Activated naive CD8-positive, alpha-beta T cell treated with anti-CD3 and anti-CD28 coated beads, Interleukin-2, amount 50 U/mL, for 16 hours (primary cell): Measurements from ENCODE around the gene NDUFV1.
"Not testable (repeated sequence)": the region's sequence is repeated elsewhere in the genome, so short reads cannot be mapped to it uniquely, and the experiment has no call there.

Experiments
- DNase-seq: peaks from one replicate; pipeline ENCODE4 v3.0.0-alpha.2; 2020; ENCODE audit warnings: low read depth, low spot score

The NDUFV1 gene

DNA sequence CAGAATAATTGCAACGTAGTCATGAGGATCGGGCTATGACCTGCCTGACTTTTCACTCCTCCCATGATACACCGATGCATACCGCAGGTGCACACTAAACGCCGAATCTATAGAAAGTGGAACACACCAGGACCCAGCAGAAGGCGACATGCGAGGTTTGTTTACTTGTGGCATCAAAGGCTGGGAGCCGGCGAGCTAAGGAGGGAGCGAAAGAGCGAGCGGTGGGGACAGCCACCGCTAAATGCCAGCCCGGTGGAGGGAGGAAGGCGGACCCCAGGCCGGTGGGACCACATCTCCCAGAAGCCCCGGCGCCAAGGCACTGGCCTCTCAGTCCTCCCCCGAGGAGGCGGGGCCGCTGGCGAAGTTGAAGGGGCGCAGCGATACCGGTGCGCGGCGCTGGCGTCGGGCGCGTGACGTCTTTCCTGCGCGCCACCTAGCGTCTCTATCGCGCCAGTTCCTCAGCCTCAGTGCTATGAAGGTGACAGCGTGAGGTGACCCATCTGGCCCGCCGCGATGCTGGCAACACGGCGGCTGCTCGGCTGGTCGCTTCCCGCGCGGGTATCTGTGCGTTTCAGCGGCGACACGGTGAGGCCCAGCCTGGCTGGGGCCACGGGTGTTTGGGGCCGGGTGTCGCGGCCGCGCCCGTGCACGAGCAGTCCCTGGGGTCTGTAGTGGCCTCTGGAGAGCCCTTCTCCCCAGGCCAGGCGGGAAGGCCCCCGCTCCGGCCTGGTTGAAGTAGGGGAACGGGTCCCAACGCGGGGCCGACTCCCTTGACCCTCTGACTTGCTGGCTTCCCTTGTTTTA is at the start of gene NDUFV1:
Gene NDUFV1 (plus strand): TSS at position 445 of the 804 bp plus-strand sequence. CDS start 69 bp downstream, at position 514.
- peak; percentile 93 for DNase-seq

DNA sequence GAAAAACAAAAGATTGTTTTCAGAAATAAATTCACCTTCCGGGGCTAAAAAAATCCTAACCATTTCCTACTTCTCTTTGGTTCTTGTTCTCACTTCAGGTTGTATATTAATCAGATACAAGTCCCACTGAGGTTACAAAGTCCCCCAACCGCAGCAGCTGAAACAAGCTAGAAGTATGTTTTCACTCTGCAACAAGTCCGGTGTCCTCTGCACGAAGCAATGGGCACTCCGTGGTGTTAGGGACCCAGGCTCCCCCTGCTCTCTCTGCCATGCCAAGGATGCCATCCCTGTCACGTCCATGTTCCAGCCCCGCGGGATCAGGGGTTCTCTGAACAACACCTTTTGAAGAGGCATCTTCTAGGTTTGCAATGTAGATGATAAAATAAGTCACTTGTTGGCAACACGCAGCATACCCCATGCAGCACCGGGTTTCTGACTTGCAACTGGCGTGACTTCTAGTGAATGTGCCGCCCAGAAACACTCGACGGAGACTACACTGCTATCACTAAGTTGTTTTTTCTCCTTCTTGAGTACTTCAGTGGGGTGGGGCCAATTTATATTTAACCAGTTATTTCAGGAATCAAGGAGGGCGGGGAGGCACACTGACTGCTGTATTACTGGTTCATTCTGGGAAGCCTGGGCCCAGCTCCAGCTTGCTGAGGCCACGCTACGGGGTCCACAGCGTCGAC is 48.5 kb upstream of the NDUFV1 start:
- no peak for DNase-seq

- DNase-seq: no peak
Observed at GRCh38 chr11:67561971-67562619, 44.6 kb upstream of the NDUFV1 start.

GRCh38 chr11:67562963-67563704 is 43.6 kb upstream of the NDUFV1 start:
- no peak for DNase-seq

- not testable (repeated sequence) for DNase-seq
Observed at GRCh38 chr11:67563705-67564114, 43.0 kb upstream of the NDUFV1 start.

DNA sequence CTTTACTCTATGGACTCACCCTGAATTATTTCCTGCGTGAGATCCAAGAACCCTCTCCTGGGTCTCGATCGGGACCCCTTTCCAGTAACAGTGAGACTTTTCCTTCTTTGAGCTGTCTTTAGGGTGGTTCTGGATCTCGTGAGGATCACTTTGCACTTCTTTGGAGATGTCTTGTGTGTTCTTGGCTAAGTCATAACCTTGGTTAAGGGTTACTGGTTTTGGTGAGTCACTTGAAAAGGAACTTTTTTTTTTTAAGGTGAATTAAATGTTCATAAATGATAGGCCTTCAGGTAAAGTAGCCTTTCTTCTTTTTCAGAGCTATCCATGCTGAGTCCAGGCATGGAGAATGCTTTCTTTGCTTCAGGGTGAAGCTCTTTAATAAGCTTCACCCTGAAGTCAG is 42.5 kb upstream of the NDUFV1 start:
- no peak for DNase-seq

DNA sequence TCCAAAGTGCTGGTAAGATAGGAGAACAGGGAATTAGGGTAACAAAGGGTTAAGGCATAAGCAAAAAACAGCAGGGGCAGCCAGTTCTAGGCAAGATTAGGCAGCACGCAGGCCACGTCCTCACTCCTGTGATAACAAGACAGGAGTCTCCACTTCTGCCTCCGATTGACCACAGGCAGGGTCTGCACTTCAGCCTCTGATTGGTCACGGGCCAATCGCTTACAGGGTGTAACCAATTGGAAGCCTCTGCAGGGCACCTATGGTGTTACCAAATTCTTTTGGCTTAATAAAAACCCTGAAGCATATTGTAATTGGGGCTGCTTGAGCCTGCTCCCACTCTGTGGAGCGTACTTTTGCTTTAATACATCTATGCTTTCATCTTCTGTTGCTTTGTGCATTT is 35.3 kb upstream of the NDUFV1 start:
- DNase-seq: no peak

DNA sequence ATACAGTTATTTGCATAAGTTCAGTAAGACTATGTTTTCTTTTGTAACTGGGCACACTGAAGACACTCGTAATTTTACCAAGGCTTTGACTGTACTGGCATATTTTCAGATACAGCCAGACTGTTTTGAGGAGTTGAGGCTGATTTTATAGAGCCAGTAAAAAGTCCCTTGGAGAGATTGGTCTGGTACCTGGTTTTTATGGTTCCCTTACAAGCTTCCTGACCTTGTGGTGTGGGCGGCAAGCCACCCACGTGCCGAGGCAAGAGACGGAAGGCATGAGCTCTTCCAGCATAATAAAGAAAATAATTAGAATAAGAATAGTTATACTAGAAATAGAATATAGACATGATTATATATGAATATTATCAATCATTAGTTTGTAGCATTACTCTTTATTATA is 34.4 kb upstream of the NDUFV1 start:
- no peak for DNase-seq

- DNase-seq: no peak
Observed at GRCh38 chr11:67572747-67573419, 33.9 kb upstream of the NDUFV1 start.

GRCh38 chr11:67574938-67575337 is 31.8 kb upstream of the NDUFV1 start:
- no peak for DNase-seq

DNA sequence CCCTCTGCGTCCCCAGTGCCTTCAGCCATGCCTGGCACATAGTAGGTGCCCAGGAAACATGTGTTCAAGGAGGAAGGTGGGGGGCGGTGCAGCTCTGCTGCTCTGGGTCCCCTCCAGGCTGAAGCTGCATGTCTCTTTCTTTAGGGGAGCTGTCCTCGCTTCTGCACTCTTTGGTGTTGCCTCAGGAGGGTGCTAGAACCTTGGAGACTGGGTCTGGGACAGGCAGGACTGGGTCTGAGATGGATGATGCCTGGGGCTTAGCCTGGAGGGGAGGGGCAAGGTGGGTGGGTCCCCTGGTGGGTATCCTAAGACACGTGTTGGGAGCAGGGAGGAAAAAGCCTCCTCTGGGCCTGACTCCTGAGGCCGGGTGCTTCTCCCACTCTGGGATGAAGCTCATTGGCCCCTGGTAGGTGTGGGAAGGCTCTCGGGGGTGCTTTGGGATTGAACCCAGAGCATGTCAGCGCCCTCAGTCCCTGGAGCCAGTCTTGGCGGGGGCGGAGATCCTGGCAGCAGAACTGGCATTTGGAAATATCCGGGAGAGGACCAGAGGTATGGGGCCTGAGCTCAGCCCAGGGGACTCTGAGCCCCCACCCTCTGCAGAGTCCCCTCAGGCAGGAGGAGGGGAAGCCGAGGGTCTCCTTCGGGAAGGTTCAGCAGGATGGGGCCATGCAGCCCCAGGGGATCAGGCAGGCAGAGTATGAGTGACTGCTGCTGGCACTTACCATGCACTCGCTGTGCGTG is 29.8 kb upstream of the NDUFV1 start:
- no peak for DNase-seq

- DNase-seq: no peak
Observed at GRCh38 chr11:67577951-67578350, 28.8 kb upstream of the NDUFV1 start.

DNA sequence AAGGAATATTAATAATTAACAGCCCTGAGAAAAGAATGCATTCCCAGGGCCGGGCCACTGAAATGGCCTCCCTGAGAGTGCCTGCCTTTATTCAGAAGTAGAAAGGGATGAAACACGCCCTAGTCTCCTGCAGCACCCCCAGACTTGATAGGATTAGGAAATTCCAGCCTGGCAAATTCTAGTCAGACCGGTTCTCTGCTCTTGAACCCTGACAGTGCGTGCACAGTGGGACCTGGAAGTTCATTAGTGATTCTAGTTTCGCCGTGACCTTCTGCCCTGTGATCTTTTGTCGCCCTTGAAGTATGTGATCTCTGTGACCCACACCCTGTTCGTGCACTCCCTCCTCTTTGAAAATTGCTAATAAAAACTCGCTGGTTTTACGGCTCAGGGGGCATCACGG is 25.3 kb upstream of the NDUFV1 start:
- no peak for DNase-seq

GRCh38 chr11:67582011-67582410 is 24.7 kb upstream of the NDUFV1 start:
- DNase-seq: no peak

GRCh38 chr11:67583247-67584204 is 23.2 kb upstream of the NDUFV1 start, which contains the start of gene GSTP1:
Gene GSTP1, plus strand, starts transcription at chr11:67583812. Its CDS starts 32 bp downstream, at chr11:67583844.
- DNase-seq: peak; percentile 72

DNA sequence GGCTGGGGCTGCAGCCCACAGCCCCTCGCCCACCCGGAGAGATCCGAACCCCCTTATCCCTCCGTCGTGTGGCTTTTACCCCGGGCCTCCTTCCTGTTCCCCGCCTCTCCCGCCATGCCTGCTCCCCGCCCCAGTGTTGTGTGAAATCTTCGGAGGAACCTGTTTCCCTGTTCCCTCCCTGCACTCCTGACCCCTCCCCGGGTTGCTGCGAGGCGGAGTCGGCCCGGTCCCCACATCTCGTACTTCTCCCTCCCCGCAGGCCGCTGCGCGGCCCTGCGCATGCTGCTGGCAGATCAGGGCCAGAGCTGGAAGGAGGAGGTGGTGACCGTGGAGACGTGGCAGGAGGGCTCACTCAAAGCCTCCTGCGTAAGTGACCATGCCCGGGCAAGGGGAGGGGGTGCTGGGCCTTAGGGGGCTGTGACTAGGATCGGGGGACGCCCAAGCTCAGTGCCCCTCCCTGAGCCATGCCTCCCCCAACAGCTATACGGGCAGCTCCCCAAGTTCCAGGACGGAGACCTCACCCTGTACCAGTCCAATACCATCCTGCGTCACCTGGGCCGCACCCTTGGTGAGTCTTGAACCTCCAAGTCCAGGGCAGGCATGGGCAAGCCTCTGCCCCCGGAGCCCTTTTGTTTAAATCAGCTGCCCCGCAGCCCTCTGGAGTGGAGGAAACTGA is 22.4 kb upstream of the NDUFV1 start:
- DNase-seq: no peak

DNA sequence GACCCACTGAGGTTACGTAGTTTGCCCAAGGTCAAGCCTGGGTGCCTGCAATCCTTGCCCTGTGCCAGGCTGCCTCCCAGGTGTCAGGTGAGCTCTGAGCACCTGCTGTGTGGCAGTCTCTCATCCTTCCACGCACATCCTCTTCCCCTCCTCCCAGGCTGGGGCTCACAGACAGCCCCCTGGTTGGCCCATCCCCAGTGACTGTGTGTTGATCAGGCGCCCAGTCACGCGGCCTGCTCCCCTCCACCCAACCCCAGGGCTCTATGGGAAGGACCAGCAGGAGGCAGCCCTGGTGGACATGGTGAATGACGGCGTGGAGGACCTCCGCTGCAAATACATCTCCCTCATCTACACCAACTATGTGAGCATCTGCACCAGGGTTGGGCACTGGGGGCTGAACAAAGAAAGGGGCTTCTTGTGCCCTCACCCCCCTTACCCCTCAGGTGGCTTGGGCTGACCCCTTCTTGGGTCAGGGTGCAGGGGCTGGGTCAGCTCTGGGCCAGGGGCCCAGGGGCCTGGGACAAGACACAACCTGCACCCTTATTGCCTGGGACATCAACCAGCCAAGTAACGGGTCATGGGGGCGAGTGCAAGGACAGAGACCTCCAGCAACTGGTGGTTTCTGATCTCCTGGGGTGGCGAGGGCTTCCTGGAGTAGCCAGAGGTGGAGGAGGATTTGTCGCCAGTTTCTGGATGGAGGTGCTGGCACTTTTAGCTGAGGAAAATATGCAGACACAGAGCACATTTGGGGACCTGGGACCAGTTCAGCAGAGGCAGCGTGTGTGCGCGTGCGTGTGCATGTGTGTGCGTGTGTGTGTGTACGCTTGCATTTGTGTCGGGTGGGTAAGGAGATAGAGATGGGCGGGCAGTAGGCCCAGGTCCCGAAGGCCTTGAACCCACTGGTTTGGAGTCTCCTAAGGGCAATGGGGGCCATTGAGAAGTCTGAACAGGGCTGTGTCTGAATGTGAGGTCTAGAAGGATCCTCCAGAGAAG is 21.6 kb upstream of the NDUFV1 start:
- DNase-seq: no peak
